Large intestine (tissue), 3 donors: ENCODE results near the gene FXYD1. TPM values are rescaled to one million over a fixed set of nuclear protein-coding genes. Genes with fewer than 3 reads are reported as not detected.
A peak's percentile ranks its signal among the peaks of the same experiment; 100 is the strongest.

ENCODE experiments used
- DNase-seq, 2 donors: peaks; one replicate each; pipeline versions ENCODE4 v3.0.0 to v3.0.0-alpha.2; 2013
- H3K27ac ChIP-seq: one replicate; pipeline ENCODE4 v1.5.1; 2013; ENCODE audit warnings: low read length
- H3K27me3 ChIP-seq: 2 replicates; pipeline ENCODE4 v1.6.1; 2013; ENCODE audit warnings: low read length; ENCODE audit not compliant: control insufficient read depth, insufficient read depth
- H3K36me3 ChIP-seq: 2 replicates; pipeline ENCODE4 v1.6.1; 2013; ENCODE audit warnings: low read length; ENCODE audit not compliant: control insufficient read depth, insufficient read depth
- H3K4me1 ChIP-seq: one replicate; pipeline ENCODE4 v1.6.1; 2013; ENCODE audit warnings: low read length; ENCODE audit not compliant: control insufficient read depth, insufficient read depth
- H3K4me3 ChIP-seq: one replicate; pipeline ENCODE4 v1.5.1; 2013; ENCODE audit warnings: low read length
- H3K9me3 ChIP-seq: one replicate; pipeline ENCODE4 v1.6.1; 2013; ENCODE audit warnings: mild to moderate bottlenecking, low read depth, low read length, moderate library complexity; ENCODE audit not compliant: control insufficient read depth
- WGBS: methylation state at CpG from one replicate; pipeline ENCODE4 v1.1.5; 2013; ENCODE audit warnings: low lambda C conversion rate; ENCODE audit not compliant: insufficient coverage; 5-methylcytosine and 5-hydroxymethylcytosine counted together
- polyA plus RNA-seq: library from polyadenylated mRNA; unstranded; fragments of 120-200 nt; gene quantifications from one replicate; pipeline ENCODE4 v1.2.1, GENCODE V29; 2013

The FXYD1 gene
- polyA plus RNA-seq, 1 donor = 23.2 TPM

GRCh38 chr19:35117116-35117515, 21.5 kb upstream of the FXYD1 start:
- no CpG with 5 or more reads among the region's 8 CpGs for WGBS
- H3K27ac ChIP-seq = peak overlapping the region; percentile 96

GRCh38 chr19:35117799-35118198, 20.8 kb upstream of the FXYD1 start:
- WGBS = 77% methylated on average over 3 of the region's 11 CpGs
- Histone ChIP-seq H3K36me3 (peaks cover 24% of the 10 kb centered on the region), H3K9me3 (no peaks in the 10 kb centered on the region), H3K27ac (peak overlapping the region; percentile 4), H3K4me3 (peak overlapping the region; percentile 69), H3K4me1 (peaks cover 39% of the 10 kb centered on the region), H3K27me3 (no peaks in the 10 kb centered on the region)
- no peak for DNase-seq

More at GRCh38 chr19:35117116-35117515, 21.5 kb upstream of the FXYD1 start:
- Histone ChIP-seq H3K4me1 (peaks cover 34% of the 10 kb centered on the region), H3K9me3 (no peaks in the 10 kb centered on the region), H3K27me3 (no peaks in the 10 kb centered on the region), H3K4me3 (peak overlapping the region; percentile 69), H3K36me3 (peaks cover 20% of the 10 kb centered on the region)
- peak in 1 of 2 donors; percentile 41 for DNase-seq

- Histone ChIP-seq H3K27ac (peak overlapping the region; percentile 39), H3K4me3 (peak overlapping the region; percentile 23), H3K9me3 (no peaks in the 10 kb centered on the region), H3K27me3 (no peaks in the 10 kb centered on the region), H3K4me1 (peaks cover 42% of the 10 kb centered on the region), H3K36me3 (peaks cover 27% of the 10 kb centered on the region)
- DNase-seq = no peak
- WGBS = no CpG with 5 or more reads among the region's 13 CpGs
These were observed 20.2 kb upstream of the FXYD1 start for GRCh38 chr19:35118268-35119020.

GRCh38 chr19:35119091-35119490, 19.5 kb upstream of the FXYD1 start:
- no peak for DNase-seq
- H3K4me3 ChIP-seq = no peak overlapping the region
- no CpG with 5 or more reads among the region's 14 CpGs for WGBS
- peak overlapping the region; percentile 39 for H3K27ac ChIP-seq
- peaks cover 27% of the 10 kb centered on the region for H3K36me3 ChIP-seq
- H3K4me1 ChIP-seq = peaks cover 44% of the 10 kb centered on the region
- no peaks in the 10 kb centered on the region for H3K27me3 ChIP-seq
- no peaks in the 10 kb centered on the region for H3K9me3 ChIP-seq

GRCh38 chr19:35119578-35120155, 19.0 kb upstream of the FXYD1 start:
- Histone ChIP-seq H3K27me3 (no peaks in the 10 kb centered on the region), H3K4me1 (peaks cover 48% of the 10 kb centered on the region), H3K4me3 (no peak overlapping the region), H3K36me3 (peaks cover 27% of the 10 kb centered on the region), H3K27ac (no peak overlapping the region), H3K9me3 (no peaks in the 10 kb centered on the region)
- DNase-seq = no peak
- 100% methylated on average over 4 of the region's 9 CpGs for WGBS

GRCh38 chr19:35120492-35120891, 18.1 kb upstream of the FXYD1 start:
- Histone ChIP-seq H3K9me3 (no peaks in the 10 kb centered on the region), H3K36me3 (peaks cover 27% of the 10 kb centered on the region), H3K4me1 (peaks cover 49% of the 10 kb centered on the region), H3K27ac (peak overlapping the region; percentile 44), H3K27me3 (no peaks in the 10 kb centered on the region), H3K4me3 (no peak overlapping the region)
- WGBS = no CpG with 5 or more reads among the region's 7 CpGs
- DNase-seq = peak in 1 of 2 donors; percentile 42

GRCh38 chr19:35120898-35121297, 17.7 kb upstream of the FXYD1 start:
- peak overlapping the region; percentile 44 for H3K27ac ChIP-seq
- H3K27me3 ChIP-seq = no peaks in the 10 kb centered on the region
- no peaks in the 10 kb centered on the region for H3K9me3 ChIP-seq
- H3K4me1 ChIP-seq = peaks cover 53% of the 10 kb centered on the region
- no CpG with 5 or more reads among the region's 7 CpGs for WGBS
- DNase-seq = peak in 1 of 2 donors; percentile 40
- no peak overlapping the region for H3K4me3 ChIP-seq
- peaks cover 27% of the 10 kb centered on the region for H3K36me3 ChIP-seq

- Histone ChIP-seq H3K27me3 (no peaks in the 10 kb centered on the region), H3K27ac (no peak overlapping the region), H3K4me3 (no peak overlapping the region), H3K36me3 (peaks cover 27% of the 10 kb centered on the region), H3K9me3 (no peaks in the 10 kb centered on the region), H3K4me1 (peaks cover 50% of the 10 kb centered on the region)
- no peak for DNase-seq
- no CpG with 5 or more reads among the region's 19 CpGs for WGBS
These were observed 15.7 kb upstream of the FXYD1 start for GRCh38 chr19:35122687-35123551.

GRCh38 chr19:35123573-35123972, 15.1 kb upstream of the FXYD1 start:
- Histone ChIP-seq H3K27ac (no peak overlapping the region), H3K9me3 (no peaks in the 10 kb centered on the region), H3K27me3 (no peaks in the 10 kb centered on the region), H3K36me3 (peaks cover 27% of the 10 kb centered on the region), H3K4me1 (peaks cover 47% of the 10 kb centered on the region), H3K4me3 (no peak overlapping the region)
- DNase-seq = no peak
- no CpG with 5 or more reads among the region's 5 CpGs for WGBS
